Gastrocnemius medialis (tissue), 4 donors: ENCODE data around the gene THSD7B.

Source experiments
- POLR2A ChIP-seq, 2 donors: fragments of 450-650 bp; IDR thresholded peaks; one replicate each; pipeline ENCODE4 v1.6.1; 2017; ENCODE audit warnings: antibody characterized with exemption in 2 of 2, mild to moderate bottlenecking in 2 of 2, moderate library complexity in 2 of 2
- TF ChIP-seq, protein P1 (sequence below), 5 experiments: fragments of 450-650 bp in 3 of 5; fragments of 200-600 bp in 2 of 5; sonication (generic) in 2 of 5; IDR thresholded peaks in 4 of 5; conservative IDR thresholded peaks in 1 of 5; 1 replicate in 4 of 5; 2 replicates in 1 of 5; pipeline ENCODE4 v1.5.1; 2016 to 2019; ENCODE audit warnings: antibody characterized with exemption in 5 of 5, mild to moderate bottlenecking in 3 of 5, moderate library complexity in 3 of 5

DNA sequence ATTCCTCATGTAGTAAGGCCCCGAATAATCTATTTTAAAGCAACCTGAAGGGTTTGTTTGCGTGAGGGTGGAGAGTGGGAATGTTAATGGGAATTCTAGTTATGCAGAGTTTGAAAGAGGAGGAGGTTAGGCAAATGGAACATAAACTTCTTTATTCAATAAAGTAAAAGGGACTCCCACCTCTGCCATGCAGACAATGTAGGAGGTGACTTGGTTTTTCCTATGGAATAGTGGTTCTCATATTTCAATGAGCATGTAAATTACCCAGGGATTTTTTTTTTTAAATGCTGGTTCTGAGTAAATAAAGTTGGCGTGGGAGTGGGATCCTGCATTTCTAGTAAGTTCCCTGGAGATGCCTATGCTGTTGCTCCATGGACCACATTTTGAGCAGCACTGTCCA, 367.9 kb downstream of the THSD7B start:
- TF ChIP-seq, protein P1, sequence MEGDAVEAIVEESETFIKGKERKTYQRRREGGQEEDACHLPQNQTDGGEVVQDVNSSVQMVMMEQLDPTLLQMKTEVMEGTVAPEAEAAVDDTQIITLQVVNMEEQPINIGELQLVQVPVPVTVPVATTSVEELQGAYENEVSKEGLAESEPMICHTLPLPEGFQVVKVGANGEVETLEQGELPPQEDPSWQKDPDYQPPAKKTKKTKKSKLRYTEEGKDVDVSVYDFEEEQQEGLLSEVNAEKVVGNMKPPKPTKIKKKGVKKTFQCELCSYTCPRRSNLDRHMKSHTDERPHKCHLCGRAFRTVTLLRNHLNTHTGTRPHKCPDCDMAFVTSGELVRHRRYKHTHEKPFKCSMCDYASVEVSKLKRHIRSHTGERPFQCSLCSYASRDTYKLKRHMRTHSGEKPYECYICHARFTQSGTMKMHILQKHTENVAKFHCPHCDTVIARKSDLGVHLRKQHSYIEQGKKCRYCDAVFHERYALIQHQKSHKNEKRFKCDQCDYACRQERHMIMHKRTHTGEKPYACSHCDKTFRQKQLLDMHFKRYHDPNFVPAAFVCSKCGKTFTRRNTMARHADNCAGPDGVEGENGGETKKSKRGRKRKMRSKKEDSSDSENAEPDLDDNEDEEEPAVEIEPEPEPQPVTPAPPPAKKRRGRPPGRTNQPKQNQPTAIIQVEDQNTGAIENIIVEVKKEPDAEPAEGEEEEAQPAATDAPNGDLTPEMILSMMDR (IDR thresholded peaks at IDR 0.05 in 4 of 5, conservative IDR thresholded peaks at IDR 0.05 in 1 of 5), result no peak
- TF ChIP-seq POLR2A (IDR thresholded peaks at IDR 0.05), result no peak
